H1 (cell line): Measurements from ENCODE around the gene SH3RF2. TPM values are rescaled to one million over a fixed set of nuclear protein-coding genes. Genes with fewer than 3 reads are reported as not detected.

ENCODE experiments used
- CTCF ChIA-PET: fragments of 300-600 bp; sonication (Branson Sonifier 250); formaldehyde crosslinking; loops from one replicate; lab custom pipeline; 2021; ENCODE audit not compliant: partially characterized antibody; lab: Charles Lee
- POLR2A ChIA-PET: fragments of 300-600 bp; sonication (Branson Sonifier 250); formaldehyde crosslinking; loops from one replicate; lab custom pipeline; 2021; ENCODE audit warnings: inconsistent platforms; ENCODE audit not compliant: partially characterized antibody; lab: Charles Lee
- DNase-seq, 2 experiments: peaks; one replicate each; pipeline versions ENCODE4 v3.0.0 to v3.0.0-alpha.2; 2010 to 2022; ENCODE audit warnings: low spot score in 2 of 2, low read depth in 1 of 2, mixed read lengths in 1 of 2
- FAIRE-seq: peaks from 2 replicates; lab custom pipeline; 2011; peaks lifted over from hg19 to GRCh38; lab: Jason Lieb, UNC
- H2AFZ ChIP-seq: 2 replicates; pipeline ENCODE4 v1.8.1; 2012; ENCODE audit warnings: low read length, inconsistent platforms
- H2AK5ac ChIP-seq: 2 replicates; pipeline ENCODE4 v1.6.1; 2013; ENCODE audit warnings: low read depth, low read length
- H2BK120ac ChIP-seq: replicated peaks from 2 replicates; pipeline ENCODE3; 2013; ENCODE audit warnings: low read depth, low read length, inconsistent platforms
- H2BK12ac ChIP-seq: 2 replicates; pipeline ENCODE4 v1.6.1; 2013; ENCODE audit warnings: low read depth, low read length
- H2BK15ac ChIP-seq: 2 replicates; pipeline ENCODE4 v1.6.1; 2013; ENCODE audit warnings: low read length
- H2BK20ac ChIP-seq: 2 replicates; pipeline ENCODE4 v1.6.1; 2013; ENCODE audit warnings: low read length
- H2BK5ac ChIP-seq: 2 replicates; pipeline ENCODE4 v1.6.1; 2013; ENCODE audit warnings: low read depth, low read length
- H3K14ac ChIP-seq: 2 replicates; pipeline ENCODE4 v1.6.1; 2013; ENCODE audit warnings: inconsistent platforms; ENCODE audit not compliant: insufficient read length
- H3K18ac ChIP-seq: 2 replicates; pipeline ENCODE4 v1.6.1; 2013; ENCODE audit warnings: low read length; ENCODE audit errors: extremely low read depth
- H3K23ac ChIP-seq: 2 replicates; pipeline ENCODE4 v1.6.1; 2013; ENCODE audit warnings: inconsistent platforms; ENCODE audit not compliant: insufficient read length
- H3K23me2 ChIP-seq: 2 replicates; pipeline ENCODE4 v1.6.1; 2013; ENCODE audit warnings: low read depth, low read length
- H3K27ac ChIP-seq: 2 replicates; pipeline ENCODE4 v1.6.1; 2011; ENCODE audit warnings: low read depth, low read length, inconsistent platforms
- H3K27me3 ChIP-seq, 4 experiments: replicated peaks in 1 of 4; 1 replicate in 1 of 4; 2 replicates in 3 of 4; pipeline versions ENCODE4 v1.6.1 to v1.8.1; 2011 to 2013; ENCODE audit warnings: low read length in 3 of 4, mild to moderate bottlenecking in 3 of 4, inconsistent platforms in 2 of 4, mixed read lengths in 2 of 4, moderate library complexity in 1 of 4; ENCODE audit not compliant: control insufficient read depth in 3 of 4, insufficient read depth in 3 of 4; ENCODE audit errors: extremely low read depth in 1 of 4
- H3K36me3 ChIP-seq, 4 experiments: 2 replicates each; pipeline versions ENCODE4 v1.6.1 to v1.8.1; 2011 to 2013; ENCODE audit warnings: mild to moderate bottlenecking in 4 of 4, low read length in 3 of 4, moderate library complexity in 2 of 4, control low read depth in 1 of 4, inconsistent platforms in 1 of 4; ENCODE audit not compliant: insufficient read depth in 4 of 4, control insufficient read depth in 2 of 4
- H3K4ac ChIP-seq: replicated peaks from 2 replicates; pipeline ENCODE3; 2013; ENCODE audit warnings: low read length, low read depth, mixed read lengths, inconsistent platforms; ENCODE audit not compliant: insufficient read length
- H3K4me1 ChIP-seq, 4 experiments: replicated peaks in 1 of 4; 1 replicate in 1 of 4; 2 replicates in 3 of 4; pipeline versions ENCODE4 v1.6.1 to v1.8.1; 2011 to 2013; ENCODE audit warnings: low read length in 3 of 4, inconsistent platforms in 2 of 4, mixed read lengths in 1 of 4; ENCODE audit not compliant: insufficient read depth in 4 of 4, control insufficient read depth in 3 of 4
- H3K4me2 ChIP-seq, 2 experiments: 2 replicates each; pipeline versions ENCODE4 v1.6.1 to v1.8.1; 2011 to 2013; ENCODE audit warnings: low read depth in 2 of 2, low read length in 2 of 2, control low read depth in 1 of 2, inconsistent platforms in 1 of 2, mild to moderate bottlenecking in 1 of 2; ENCODE audit not compliant: insufficient read depth in 1 of 2
- H3K4me3 ChIP-seq, 4 experiments: fragments of 200-600, 300-600 bp in 1 of 4; sonication (generic), shearing (Covaris generic), sonication (Bioruptor Twin) in 1 of 4; 2 replicates each; pipeline versions ENCODE4 v1.5.1 to v1.8.1; 2011 to 2016; ENCODE audit warnings: low read length in 4 of 4, low read depth in 3 of 4, control low read depth in 2 of 4, inconsistent platforms in 2 of 4, mild to moderate bottlenecking in 2 of 4, mixed read lengths in 1 of 4, moderate library complexity in 1 of 4; ENCODE audit not compliant: insufficient read depth in 2 of 4; ENCODE audit errors: extremely low read depth in 1 of 4
- H3K56ac ChIP-seq: replicated peaks from 2 replicates; pipeline ENCODE3; 2013; ENCODE audit warnings: low read depth, mild to moderate bottlenecking, mixed read lengths, low read length, inconsistent platforms; ENCODE audit not compliant: insufficient read length
- H3K79me1 ChIP-seq: 2 replicates; pipeline ENCODE4 v1.6.1; 2013; ENCODE audit warnings: low read depth, low read length, control low read depth
- H3K79me2 ChIP-seq, 2 experiments: 2 replicates each; pipeline versions ENCODE4 v1.6.1 to v1.8.1; 2012 to 2013; ENCODE audit warnings: low read length in 2 of 2, mild to moderate bottlenecking in 2 of 2, inconsistent platforms in 1 of 2; ENCODE audit not compliant: insufficient read depth in 2 of 2, control insufficient read depth in 1 of 2
- H3K9ac ChIP-seq, 4 experiments: replicated peaks in 1 of 4; 1 replicate in 1 of 4; 2 replicates in 3 of 4; pipeline versions ENCODE4 v1.6.1 to v1.8.1; 2011 to 2013; ENCODE audit warnings: low read depth in 3 of 4, low read length in 3 of 4, control low read depth in 2 of 4, mild to moderate bottlenecking in 2 of 4, moderate library complexity in 2 of 4, inconsistent platforms in 1 of 4; ENCODE audit errors: extremely low read depth in 1 of 4
- H3K9me3 ChIP-seq, 2 experiments: 2 replicates each; pipeline versions ENCODE4 v1.6.1 to v1.8.1; 2012 to 2013; ENCODE audit warnings: mild to moderate bottlenecking in 2 of 2, moderate library complexity in 2 of 2, control low read depth in 1 of 2, inconsistent platforms in 1 of 2, low read depth in 1 of 2, low read length in 1 of 2, mixed read lengths in 1 of 2; ENCODE audit not compliant: insufficient read depth in 2 of 2
- H4K20me1 ChIP-seq, 2 experiments: replicated peaks in 1 of 2; 2 replicates each; pipeline versions ENCODE3 to v1.8.1; 2011 to 2013; ENCODE audit warnings: inconsistent platforms in 2 of 2, low read length in 2 of 2, mild to moderate bottlenecking in 1 of 2; ENCODE audit not compliant: insufficient read depth in 2 of 2, control insufficient read depth in 1 of 2
- H4K5ac ChIP-seq: 2 replicates; pipeline ENCODE4 v1.6.1; 2013; ENCODE audit warnings: low read length, low read depth, mixed read lengths, inconsistent platforms; ENCODE audit not compliant: insufficient read length
- H4K8ac ChIP-seq: 2 replicates; pipeline ENCODE4 v1.8.0; 2013; ENCODE audit warnings: mild to moderate bottlenecking, moderate library complexity, low read length, inconsistent platforms; ENCODE audit not compliant: insufficient read depth; ENCODE audit errors: extremely low read depth
- H4K91ac ChIP-seq: replicated peaks from 2 replicates; pipeline ENCODE3; 2013; ENCODE audit warnings: low read length, mixed read lengths, inconsistent platforms; ENCODE audit not compliant: insufficient read length
- E2F6 ChIP-seq: IDR thresholded peaks from 2 replicates; pipeline ENCODE4 v1.6.1; 2012; ENCODE audit warnings: inconsistent platforms
- KDM4A ChIP-seq: IDR thresholded peaks from one replicate; pipeline ENCODE4 v1.7.1; 2012; ENCODE audit warnings: low read depth, mild to moderate bottlenecking, moderate library complexity, low read length, inconsistent platforms; ENCODE audit not compliant: severe bottlenecking
- POU5F1 ChIP-seq: IDR thresholded peaks from 2 replicates; pipeline ENCODE4 v1.6.1; 2011; ENCODE audit warnings: low read depth, mild to moderate bottlenecking, low read length, moderate library complexity
- RNF2 ChIP-seq: fragments of 200-900, 300-1000 bp; sonication (generic); IDR thresholded peaks from 2 replicates; pipeline ENCODE4 v1.7.1; 2016; ENCODE audit warnings: borderline replicate concordance, low read depth, mild to moderate bottlenecking, antibody characterized with exemption, low read length; ENCODE audit not compliant: poor library complexity, severe bottlenecking; ENCODE audit errors: missing control alignments
- SUZ12 ChIP-seq: fragments of 200-600 bp; sonication (generic); IDR thresholded peaks from 2 replicates; pipeline ENCODE4 v1.6.1; 2012; ENCODE audit warnings: mild to moderate bottlenecking, inconsistent platforms, low read length, moderate library complexity, mixed read lengths
- TAF1 ChIP-seq: IDR thresholded peaks from 2 replicates; pipeline ENCODE4 v1.6.1; 2011; ENCODE audit warnings: mild to moderate bottlenecking, low read depth, low read length
- TAF7 ChIP-seq: optimal IDR thresholded peaks from 2 replicates; pipeline ENCODE3; 2011; ENCODE audit warnings: low read depth, mild to moderate bottlenecking, inconsistent platforms, low read length, moderate library complexity, borderline replicate concordance
- polyA plus RNA-seq, 7 experiments: library from polyadenylated mRNA; depleted of rRNA in 3 of 7; stranded (reverse) in 5 of 7; unstranded in 2 of 7; fragments of >200 nt in 5 of 7; fragments of 200-250 nt in 2 of 7; gene quantifications; 1 replicate in 5 of 7; 2 replicates in 1 of 7; 4 replicates in 1 of 7; pipeline versions ENCODE4 v1.2.1 to v1.2.3, GENCODE V29; 2011 to 2013; ENCODE audit warnings: missing spikeins in 2 of 7, mixed read lengths in 2 of 7
- total RNA-seq: library from RNA; stranded (reverse); fragmentation: NEBNext Ultra II Directional; extraction: Animal tissue kit (Norgen Biotek cat#: 25700); gene quantifications from 2 replicates; pipeline ENCODE4 v1.2.1, GENCODE V29; 2021

The SH3RF2 gene
- total and polyA plus RNA-seq, 2 of the 8 experiments (the other 6 are each of a cell fraction or from before 2014, with no cell fraction given), result 0.80 to 0.95 TPM

- FAIRE-seq (no peak), DNase-seq (no peak)
- no peak overlapping the region for H3K4me3 ChIP-seq
- H3K9me3 ChIP-seq, result no peaks in the 10 kb centered on the region
- H3K4ac ChIP-seq, result no peak overlapping the region
- no peak overlapping the region for H3K4me2 ChIP-seq
- peak overlapping the region in 1 of 4 experiments; percentile 34; a peak in 1 of 7 replicates for H3K9ac ChIP-seq
- H4K20me1 ChIP-seq, result no peaks in the 10 kb centered on the region
- no peaks in the 10 kb centered on the region for H3K23me2 ChIP-seq
- H3K14ac ChIP-seq, result no peak overlapping the region
- H2BK15ac ChIP-seq, result no peak overlapping the region
- no peak overlapping the region for H2AFZ ChIP-seq
- H2BK12ac ChIP-seq, result no peak overlapping the region
- no peak overlapping the region for H3K56ac ChIP-seq
- H2BK5ac ChIP-seq, result no peak overlapping the region
- no peaks in the 10 kb centered on the region for H3K36me3 ChIP-seq
- H4K91ac ChIP-seq, result no peak overlapping the region
- no peak overlapping the region for H2AK5ac ChIP-seq
- POLR2A ChIA-PET, result no interaction called here
- no peak overlapping the region for H3K23ac ChIP-seq
- H3K79me1 ChIP-seq, result no peaks in the 10 kb centered on the region
- H3K18ac ChIP-seq, result no peak overlapping the region
- no peak overlapping the region for H2BK120ac ChIP-seq
- H3K27ac ChIP-seq, result no peak overlapping the region
- no peaks in the 10 kb centered on the region for H3K27me3 ChIP-seq
- no peaks in the 10 kb centered on the region for H3K79me2 ChIP-seq
- peaks cover 0 to 4% (median 2%) of the 10 kb centered on the region in 4 experiments; a peak in 3 of 7 replicates for H3K4me1 ChIP-seq
- no peak overlapping the region for H4K8ac ChIP-seq
- H4K5ac ChIP-seq, result no peak overlapping the region
- no peak overlapping the region for H2BK20ac ChIP-seq
- CTCF ChIA-PET, result interaction anchor here (0.7 to 1.6 kb wide), 5 partner anchors 17 to 132 kb away, joined by 3 to 6 read pairs (median 3); no protein-coding TSS in a partner anchor
- TF ChIP-seq RNF2 (no peak), TAF1 (no peak), POU5F1 (no peak), E2F6 (no peak), SUZ12 (no peak), KDM4A (no peak), TAF7 (no peak)
Observed at GRCh38 chr5:145925803-145926202, 10.6 kb upstream of the SH3RF2 start.
